NCI-H345 treated with DMSO at 0.1 percent for 48 hours (cell line): ENCODE data around the gene HBP1.
"Not testable (repeated sequence)": the region's sequence is repeated elsewhere in the genome, so short reads cannot be mapped to it uniquely, and the experiment has no call there.

Experiments
- DNase-seq: peaks from one replicate; lab custom pipeline; 2025; ENCODE audit not compliant: unreplicated experiment; lab: John Stamatoyannopoulos, UW

Gene HBP1

DNA sequence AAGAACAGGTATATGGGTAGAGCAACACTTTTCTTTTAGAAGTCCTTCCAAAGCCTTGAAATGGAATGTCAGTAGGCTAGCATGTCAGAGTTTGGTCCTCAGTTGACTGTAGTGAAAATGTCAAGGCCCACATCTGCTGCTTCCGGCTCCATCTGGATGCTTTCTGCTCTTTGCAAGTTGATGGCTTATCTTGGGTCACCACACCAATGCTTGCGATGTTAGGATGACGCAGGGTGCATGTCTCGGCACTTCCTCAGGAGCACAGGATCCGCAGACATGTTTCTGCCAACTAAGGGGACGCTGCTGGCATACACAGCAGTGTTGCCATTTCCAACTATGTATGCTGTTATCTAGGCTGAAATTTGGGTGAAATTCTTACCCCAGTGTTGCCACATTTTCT is 14.0 kb upstream of the HBP1 start:
- no peak for DNase-seq

DNA sequence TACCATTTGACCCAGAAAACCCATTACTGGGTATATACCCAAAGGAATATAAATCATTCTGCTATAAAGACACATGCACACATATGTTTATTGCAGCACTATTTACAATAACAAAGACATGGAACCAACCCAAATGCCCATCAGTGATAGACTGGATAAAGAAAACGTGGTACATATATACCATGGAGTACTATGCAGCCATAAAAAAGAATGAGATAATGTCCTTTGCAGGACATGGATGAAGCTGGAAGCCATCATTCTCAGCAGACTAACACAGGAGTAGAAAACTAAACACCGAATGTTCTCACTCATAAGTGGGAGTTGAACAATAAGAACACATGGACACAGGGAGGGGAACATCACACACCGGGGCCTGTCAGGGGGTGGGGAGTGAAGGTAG is 13.1 kb upstream of the HBP1 start:
- DNase-seq = not testable (repeated sequence)

DNA sequence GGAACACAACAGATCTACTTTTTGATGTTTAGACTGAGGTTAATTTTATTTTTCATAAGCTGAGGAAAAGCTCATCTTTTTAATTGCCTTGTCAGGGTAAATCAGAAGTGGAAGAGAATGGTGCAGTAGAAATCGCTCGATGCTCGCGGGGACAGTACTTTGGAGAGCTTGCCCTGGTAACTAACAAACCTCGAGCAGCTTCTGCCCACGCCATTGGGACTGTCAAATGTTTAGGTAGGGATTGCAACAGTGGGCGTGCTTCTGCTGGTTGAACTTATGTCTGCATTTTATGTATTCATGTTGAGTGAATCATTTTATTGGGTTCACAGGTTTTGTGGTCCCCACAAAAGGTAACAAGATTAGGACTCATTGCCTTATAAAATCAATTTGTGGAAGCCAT is 11.7 kb upstream of the HBP1 start:
- DNase-seq = no peak

DNA sequence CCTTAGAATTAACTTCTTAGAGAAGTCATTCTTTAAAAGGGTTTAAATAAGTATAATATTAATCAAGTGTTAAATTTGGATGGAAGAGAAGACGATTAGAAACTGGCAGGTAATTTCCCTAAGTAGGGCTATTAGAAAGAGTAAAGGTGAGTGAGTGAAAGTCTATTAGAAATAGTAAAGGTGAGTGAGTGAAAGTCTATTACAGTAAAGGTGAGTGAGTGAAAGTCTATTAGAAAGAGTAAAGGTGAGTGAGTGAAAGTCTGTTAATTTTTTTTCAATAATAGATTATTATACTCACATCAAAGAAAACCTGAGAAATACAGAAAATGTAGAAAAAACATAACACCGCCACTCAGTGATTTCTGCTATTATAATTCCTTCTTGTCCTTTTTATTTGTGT is 10.8 kb upstream of the HBP1 start:
- no peak for DNase-seq

DNA sequence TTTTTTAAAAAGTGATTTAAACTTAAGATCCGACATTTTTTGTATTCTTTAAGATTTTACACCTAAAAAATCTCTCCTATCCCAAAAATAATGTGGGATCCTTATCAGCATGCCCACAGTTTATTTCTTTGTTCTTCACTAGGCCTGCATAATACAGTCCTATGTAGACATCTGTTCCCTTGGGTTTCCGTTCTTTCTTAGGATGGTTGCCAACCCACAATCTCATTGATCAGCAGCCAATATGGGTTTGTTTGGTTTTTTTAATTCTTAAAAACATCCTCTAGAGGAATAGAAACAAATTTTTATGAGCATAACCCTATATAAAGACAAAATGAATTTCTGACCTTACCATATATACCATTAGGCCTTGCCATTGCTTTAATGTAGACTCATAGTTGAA is 8.4 kb upstream of the HBP1 start:
- DNase-seq = no peak

DNA sequence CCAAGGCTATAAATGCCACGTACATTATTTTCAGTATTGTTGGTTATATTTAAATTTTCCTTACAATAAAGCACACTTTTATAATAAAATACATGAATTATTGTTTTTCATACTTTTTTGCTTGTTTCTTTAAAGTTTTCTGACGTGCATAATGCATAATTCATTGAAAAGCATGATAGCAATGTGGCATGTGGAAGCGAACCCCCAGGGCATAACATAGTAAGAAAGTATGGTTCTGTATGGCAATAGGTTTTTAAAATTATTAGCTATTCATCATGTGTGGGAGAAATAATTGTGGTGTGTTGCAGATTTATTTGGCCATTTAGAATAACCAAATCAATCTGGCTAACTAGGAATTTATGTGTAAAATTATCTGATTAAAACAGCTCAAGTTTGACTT is 7.4 kb upstream of the HBP1 start:
- DNase-seq = no peak

DNA sequence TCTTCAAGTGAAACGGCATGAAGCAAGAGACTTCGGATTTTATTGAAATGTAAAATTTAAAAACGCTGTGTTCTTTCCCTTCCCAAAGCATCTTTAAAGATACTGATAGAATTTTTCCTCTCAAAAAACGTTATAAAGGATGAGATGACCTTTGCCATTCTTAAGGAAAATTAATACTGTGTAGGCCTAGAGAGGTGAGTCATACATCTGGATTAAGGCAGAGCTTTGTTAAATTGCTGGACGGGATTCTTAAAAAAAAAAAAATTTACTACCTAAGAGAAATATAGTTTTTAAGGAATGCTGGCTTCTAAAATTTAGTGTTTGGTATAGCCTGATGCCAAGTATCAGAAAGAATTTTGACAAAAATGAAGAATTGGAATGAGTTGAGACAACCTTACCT is 6.3 kb upstream of the HBP1 start:
- no peak for DNase-seq

DNA sequence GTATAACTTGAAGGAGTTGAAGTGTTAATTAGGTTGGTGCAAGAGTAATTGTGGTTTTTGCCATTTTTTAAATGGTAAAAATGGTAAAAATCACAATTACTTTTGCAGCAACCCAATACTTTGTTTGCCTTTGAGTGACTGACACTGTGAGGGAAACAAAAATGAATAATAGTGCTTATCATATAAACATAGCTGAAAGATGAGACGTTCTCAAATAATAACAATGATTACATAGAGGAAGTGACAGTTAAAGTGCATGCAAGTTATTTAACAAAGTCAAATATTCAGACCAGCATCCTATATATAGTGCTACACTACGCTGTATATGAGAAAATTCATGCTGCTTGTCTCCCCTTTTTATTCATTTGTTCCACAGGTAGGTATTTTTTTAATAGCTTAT is 4.7 kb upstream of the HBP1 start:
- DNase-seq = no peak

DNA sequence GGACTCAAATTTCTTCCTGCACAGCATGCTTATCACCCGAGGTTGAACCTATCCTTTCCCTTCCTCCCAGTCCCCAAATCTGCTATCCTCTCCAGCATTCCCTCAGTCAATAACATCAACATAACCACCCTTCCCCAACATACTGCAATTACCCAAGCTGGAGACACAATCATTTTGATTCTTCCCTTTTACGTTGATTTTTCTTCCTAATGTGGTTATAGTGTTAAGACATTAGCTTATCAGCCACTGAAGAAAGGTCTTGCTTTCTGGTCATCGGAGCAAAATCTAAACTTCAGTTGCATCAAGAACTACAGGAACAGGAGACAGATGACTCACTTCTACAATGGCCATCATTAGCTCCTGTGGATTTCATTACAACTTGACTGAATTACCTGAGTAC is 3.5 kb upstream of the HBP1 start:
- DNase-seq = no peak

DNA sequence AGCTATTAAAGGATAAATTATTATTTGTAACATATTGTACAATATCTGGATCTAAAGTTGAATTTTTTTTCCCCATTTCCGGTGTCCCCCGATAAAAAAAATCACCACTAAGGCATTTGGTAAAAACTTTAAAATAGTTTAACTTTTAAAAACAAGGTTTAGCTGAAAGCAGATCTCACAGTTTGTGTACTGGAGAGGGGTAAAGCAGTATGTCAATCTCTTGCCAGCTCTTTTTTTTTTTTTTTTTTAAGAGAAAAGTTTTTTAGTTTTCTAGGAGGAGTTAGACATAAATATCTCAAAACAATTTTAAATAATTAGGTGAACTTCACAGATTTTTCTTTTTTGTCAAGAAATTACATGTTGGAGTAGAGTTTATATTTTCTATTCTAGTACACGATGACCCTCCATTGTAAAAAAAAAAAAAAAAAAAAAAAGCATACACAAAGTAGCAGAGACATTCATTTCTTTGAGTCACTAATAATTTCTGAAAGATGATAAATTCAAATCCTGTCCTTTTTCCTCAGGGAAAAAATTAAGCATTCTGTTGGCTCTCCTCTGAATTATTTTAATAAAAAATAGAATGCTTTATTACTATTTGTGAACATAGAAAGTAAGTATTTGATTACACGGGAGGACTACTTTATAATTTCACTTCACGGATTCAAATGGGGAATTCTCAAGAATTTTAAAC is 1.9 kb upstream of the HBP1 start:
- no peak for DNase-seq

DNA sequence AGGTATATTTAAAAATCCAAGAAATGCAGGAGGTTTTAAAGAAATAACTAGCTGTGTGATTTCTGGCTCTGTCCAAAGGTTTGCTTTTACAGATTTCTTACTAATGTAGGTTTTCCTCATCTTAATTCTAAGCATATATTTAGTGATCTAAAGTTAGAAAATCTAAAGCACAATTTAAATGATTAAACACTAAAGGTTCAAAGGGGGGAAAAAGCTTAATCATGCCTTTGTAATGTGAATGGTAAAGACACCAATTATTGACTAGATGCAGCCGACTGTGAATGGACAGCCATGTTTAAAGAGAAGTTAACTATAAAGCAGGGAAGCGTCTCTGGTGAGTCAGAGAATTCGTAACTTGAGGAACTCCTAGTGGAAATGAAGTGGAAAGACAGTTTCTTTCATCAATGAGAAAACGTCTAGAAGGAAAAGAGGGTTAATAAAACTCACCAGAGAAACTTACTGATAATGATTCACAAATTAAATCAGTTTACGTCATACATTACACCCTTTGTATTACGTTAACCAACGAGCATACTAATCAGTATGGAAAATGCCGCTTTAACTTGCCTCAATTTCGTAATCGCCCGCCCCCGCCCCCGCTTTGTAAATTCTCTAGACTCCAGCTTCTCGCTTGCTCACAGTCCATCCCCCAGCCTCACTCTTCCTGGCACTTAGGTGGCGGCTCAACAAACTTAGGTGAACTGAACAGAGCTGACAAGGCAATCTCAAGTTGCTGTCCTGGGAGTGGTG is 1.1 kb upstream of the HBP1 start:
- peak; percentile 35 for DNase-seq

DNA sequence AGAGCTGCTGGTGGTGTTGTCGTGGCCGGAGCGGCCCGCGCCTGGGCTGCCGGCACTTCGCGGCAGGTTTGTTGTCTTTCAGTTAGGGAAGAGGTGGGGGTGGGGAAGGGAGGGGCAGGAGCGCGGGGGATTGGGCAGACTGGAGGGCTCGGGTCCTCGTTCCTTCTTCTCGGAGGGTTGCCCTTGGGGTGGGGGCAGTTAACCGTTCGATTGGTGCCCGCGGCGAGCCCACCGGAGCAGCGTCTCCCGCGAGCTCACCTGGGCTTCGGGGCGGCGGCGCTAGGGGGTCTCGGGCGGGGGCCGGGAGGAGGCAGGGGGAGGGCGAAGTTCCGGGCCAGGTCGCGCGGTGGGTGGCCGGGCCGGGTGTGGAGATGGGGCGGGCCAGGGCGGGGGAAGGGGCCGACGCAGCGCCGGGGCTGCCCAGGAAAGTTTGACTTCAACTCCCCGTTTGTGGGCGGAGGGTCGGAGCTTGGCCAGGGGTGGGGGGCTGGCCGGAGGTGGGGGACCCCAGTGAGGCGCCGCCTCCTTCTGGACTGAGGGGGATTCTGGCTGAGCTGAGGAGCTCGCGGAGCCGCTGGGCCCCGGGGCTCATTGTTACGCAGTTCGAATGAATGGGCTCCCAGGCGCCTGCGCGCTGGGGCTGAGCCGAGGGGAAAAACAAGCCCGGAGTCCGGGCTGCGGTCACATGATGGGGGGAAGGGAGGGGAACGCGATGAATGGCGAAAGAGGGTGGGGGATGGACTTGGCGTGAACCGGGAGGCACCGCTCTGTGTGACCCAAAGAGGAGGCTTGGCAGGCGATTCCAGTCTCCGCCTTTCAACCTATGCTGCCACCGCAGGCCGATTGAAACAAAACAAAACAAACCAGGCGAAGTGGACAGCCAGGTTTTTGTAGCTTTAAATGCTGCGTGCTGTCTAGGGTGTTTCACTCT is 582 bp downstream of the HBP1 start:
- DNase-seq = peak; percentile 73

DNA sequence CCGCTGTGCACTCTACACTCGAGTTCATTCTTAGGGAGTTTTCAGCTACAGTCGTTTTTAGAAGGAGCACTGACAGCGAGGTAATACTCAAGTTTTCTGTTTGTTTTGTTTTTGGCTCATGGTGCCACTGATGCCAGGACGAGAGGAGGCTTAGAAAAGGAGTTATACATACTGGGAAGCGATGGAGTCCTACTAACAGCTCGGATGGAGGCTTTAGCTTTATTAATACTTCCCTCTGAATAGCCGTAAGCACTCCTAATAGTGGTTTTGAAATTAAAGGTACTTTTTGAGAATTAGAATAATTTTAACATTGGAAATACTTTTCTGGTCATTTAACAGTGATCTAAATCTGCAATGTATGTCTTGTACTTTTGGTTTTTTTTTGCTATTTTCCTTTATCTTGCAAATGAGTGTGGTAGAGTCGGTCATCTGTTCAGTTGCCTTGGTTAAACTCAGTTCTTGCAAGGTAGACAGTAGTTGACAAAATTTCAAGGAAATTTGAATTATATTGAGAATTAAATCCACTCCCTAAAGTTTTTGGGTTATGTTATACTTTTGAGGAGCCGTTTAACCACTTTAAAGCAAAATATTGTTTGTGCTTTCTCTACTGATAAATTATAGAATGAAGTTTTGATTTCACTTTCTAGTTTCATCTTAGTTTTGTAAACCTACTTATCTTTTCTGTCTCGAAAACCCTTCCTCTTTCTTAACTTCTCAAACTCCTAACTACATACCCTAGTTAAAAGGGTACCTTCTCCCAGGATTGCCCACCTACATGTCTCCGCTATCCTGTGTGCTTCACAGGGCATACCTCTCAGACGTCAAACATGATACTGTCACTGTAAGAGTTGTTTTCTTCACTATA is 1.5 kb downstream of the HBP1 start:
- DNase-seq = no peak

DNA sequence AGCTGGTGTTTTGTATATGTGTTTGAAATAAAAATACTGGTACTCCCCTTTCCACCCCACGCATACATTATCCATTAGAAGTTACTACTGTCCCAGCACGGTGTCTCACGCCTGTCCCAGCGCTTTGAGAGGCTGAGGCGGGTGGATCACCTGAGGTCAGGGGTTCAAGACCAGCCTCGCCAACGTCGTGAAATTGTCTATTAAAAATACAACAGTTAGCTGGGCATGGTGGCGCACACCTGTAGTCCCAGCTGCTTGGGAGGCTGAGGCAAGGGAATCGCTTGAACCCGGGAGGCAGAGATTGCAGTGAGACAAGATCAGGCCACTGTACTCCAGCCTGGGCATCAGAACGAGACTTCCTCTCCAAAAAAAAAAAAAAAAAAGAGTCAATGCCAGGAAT is 2.7 kb downstream of the HBP1 start:
- DNase-seq = no peak

DNA sequence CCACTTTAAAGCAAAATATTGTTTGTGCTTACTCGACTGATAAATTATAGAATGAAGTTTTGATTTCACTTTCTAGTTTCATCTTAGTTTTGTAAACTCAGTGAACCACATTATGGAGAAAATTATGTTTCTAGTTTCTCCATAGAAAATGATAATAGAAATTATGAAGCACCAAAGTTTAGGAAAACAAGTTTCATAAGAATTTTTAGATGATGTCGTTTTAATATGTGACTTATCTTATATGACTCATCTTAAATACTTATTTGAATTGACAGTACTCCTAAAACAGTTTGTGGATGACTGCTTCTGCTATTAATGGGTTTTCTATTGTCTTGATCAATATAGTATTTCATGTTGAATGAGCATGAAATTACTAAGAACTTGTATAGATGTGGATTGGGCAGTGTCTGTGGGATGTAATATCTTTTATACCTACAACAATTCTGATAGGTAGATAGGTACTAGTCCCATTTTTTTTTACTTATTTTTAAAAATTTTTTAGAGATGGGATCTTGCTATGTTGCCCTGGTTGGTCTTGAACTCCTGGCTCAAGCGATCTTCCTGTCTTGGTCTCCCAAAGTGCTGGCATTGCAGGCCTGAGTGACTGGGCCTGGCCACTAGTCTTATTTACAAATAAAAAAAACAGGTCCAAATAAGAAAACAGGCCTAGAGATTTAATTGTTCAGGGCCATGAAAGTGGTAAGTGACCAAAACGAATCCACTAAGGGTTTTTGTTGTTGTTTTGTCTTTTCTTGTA is 3.7 kb downstream of the HBP1 start:
- DNase-seq = no peak

DNA sequence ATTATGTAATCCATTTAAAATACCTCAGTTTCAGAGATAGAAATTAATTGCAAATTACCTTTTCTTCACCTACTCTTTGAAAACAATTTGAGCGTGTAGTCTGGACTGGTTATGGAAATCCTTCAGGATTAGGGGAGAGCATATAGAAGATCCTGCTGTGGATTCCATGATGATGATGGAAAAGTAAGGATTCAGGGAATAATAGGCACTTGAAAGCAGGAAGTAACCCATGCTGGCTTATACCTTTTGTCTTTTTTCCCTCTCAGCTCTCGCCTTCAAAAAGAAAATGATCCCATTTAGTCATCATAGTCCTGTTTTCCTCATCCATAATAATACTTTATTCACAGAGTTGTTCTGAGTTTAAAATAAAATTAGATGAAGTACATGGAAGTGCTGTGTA is 4.4 kb downstream of the HBP1 start:
- no peak for DNase-seq

DNA sequence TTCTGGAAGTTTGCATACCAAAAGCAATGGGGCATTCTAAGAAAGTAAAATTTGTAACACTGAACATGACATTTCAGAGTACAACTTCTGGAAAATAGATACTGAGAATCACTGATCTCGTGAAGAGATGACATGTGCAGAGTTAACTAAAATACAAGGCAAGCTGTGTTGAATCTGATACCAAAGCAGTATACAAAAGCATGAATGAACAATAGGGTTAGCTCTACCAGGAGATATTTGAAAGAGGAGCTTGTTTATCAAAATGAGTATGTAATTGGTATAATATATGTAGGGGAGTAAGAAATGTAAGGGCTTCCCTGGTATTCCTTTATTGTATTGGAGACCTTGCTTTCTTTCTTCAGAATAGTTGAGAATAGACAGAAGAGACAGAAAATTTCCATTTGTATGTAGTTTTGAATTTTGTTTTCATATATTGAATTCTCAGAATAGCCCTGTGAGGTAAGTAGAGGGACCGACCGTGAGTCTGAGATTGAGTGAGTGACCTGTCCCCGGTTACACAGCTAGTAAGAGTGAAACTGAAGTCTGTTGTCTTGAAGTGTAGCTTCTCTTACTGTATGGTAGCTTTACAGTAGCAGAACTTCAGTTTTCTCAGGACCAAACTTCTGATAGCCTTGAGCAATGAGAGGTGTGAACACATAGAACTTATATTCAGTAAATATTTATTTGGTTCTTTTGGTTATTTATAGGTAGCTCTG is 5.0 kb downstream of the HBP1 start:
- no peak for DNase-seq

DNA sequence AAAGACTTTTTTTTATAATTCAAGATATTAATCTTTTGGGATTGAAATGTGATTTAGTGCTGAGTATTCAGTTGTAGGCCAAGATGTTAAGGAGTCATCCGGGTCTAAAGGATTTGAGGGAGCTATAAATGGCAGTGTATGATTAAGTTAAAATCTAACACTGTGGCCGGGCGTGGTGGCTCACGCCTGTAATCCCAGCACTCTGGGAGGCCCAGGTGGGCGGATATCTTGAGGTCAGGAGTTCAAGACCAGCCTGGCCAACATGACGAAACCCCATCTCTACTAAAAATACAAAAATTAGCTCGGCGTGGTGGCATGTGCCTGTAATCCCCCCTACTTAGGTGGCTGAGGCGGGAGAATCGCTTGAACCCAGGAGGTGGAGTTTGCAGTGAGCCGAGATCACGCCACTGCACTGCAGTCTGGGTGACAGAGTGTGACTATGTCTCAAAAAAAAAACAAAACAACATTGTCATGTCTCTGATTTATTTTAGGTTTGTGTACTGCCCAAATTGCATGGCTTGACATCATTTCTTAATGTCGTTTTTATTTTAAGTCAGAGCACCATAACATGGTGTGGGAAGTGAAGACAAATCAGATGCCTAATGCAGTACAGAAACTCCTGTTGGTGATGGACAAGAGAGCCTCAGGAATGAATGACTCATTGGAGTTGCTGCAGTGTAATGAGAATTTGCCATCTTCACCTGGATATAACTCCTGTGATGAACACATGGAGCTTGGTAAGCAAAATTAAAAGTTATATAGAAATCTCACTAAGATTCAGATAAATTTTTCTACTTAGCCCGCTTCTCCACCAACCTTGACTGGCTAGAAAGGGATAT is 10.7 kb downstream of the HBP1 start:
- no peak for DNase-seq

DNA sequence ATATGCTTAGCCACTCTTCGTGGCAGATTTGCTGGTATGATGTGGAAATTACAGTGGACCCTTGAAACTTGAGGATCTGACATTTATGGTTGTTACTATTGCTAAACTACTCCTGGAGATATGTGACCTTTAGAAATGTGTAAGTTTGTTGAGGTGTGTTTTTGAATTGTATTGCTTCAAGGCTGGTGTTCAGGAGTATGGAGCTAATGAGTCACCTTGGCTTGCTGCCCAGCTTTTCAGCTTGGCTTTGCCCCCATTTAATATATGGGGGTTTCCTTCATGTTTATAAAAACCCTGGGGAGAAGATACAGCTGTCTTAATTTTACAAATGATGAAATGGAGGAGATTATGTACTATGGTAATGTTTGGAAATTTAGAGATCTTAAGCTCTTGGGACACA is 11.6 kb downstream of the HBP1 start:
- no peak for DNase-seq
